Measurements from ENCODE around the gene SLC6A17. TPM values are rescaled to one million over a fixed set of nuclear protein-coding genes. Genes with fewer than 3 reads are reported as not detected.

The SLC6A17 gene
- total RNA-seq, 1 donor from 2014 or later, result 0.58 TPM

DNA sequence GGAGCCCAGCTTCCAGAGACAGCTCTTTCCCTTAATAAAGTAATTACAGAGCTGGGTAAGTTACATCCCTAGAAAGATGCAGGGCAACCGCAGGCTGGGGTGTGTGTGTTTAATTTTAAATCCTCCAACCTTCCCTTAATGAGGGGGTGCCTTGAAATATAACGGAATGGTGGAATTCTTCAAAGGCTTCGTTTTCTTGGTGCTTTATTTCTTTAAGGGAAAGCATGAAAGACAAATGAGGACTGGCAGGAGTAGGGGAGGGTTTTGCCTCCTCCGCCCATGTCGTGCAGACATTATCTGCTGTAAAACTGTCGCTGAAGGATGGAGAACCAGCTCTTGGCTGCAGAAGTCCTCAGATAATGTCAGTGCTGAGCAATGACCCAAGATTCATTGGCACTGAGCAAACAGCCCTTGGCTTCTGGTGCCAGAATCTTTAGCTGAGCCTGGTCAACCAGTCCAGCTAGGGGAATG, 15.5 kb downstream of the SLC6A17 start:
- no peak for DNase-seq (ENCODE audit: extremely low spot score, unreplicated experiment)
- TF ChIP-seq, protein P1, sequence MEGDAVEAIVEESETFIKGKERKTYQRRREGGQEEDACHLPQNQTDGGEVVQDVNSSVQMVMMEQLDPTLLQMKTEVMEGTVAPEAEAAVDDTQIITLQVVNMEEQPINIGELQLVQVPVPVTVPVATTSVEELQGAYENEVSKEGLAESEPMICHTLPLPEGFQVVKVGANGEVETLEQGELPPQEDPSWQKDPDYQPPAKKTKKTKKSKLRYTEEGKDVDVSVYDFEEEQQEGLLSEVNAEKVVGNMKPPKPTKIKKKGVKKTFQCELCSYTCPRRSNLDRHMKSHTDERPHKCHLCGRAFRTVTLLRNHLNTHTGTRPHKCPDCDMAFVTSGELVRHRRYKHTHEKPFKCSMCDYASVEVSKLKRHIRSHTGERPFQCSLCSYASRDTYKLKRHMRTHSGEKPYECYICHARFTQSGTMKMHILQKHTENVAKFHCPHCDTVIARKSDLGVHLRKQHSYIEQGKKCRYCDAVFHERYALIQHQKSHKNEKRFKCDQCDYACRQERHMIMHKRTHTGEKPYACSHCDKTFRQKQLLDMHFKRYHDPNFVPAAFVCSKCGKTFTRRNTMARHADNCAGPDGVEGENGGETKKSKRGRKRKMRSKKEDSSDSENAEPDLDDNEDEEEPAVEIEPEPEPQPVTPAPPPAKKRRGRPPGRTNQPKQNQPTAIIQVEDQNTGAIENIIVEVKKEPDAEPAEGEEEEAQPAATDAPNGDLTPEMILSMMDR (conservative IDR thresholded peaks at IDR 0.05), result no peak
- Mint-ChIP-seq H3K27ac (no peak overlapping the region), H3K9me3 (no peaks in the 10 kb centered on the region), H3K27me3 (peaks cover 48% of the 10 kb centered on the region), H3K4me1 (ENCODE audit: unreplicated experiment) (no peaks in the 10 kb centered on the region), H3K4me3 (no peak overlapping the region), H3K36me3 (no peaks in the 10 kb centered on the region)

DNA sequence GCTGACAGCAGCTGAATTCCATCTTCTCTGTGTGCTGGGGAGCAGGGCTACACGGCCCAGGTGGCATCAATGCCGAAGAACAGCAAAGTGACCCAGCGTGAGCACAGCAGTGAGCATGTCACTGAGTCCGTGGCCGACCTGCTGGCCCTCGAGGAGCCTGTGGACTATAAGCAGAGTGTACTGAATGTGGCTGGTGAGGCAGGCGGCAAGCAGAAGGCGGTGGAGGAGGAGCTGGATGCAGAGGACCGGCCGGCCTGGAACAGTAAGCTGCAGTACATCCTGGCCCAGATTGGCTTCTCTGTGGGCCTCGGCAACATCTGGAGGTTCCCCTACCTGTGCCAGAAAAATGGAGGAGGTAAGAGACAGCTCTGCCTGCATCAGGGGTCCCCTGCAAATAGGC, 16.6 kb downstream of the SLC6A17 start:
- peaks cover 54% of the 10 kb centered on the region for H3K27me3 Mint-ChIP-seq
- no peak for DNase-seq (ENCODE audit: extremely low spot score, unreplicated experiment)
- no peak overlapping the region for H3K4me3 Mint-ChIP-seq
- no peaks in the 10 kb centered on the region for H3K9me3 Mint-ChIP-seq
- H3K4me1 Mint-ChIP-seq (ENCODE audit: unreplicated experiment), result peaks cover 5% of the 10 kb centered on the region
- H3K27ac Mint-ChIP-seq, result no peak overlapping the region
- H3K36me3 Mint-ChIP-seq, result no peaks in the 10 kb centered on the region
- TF ChIP-seq, protein P1 (conservative IDR thresholded peaks at IDR 0.05), result no peak

DNA sequence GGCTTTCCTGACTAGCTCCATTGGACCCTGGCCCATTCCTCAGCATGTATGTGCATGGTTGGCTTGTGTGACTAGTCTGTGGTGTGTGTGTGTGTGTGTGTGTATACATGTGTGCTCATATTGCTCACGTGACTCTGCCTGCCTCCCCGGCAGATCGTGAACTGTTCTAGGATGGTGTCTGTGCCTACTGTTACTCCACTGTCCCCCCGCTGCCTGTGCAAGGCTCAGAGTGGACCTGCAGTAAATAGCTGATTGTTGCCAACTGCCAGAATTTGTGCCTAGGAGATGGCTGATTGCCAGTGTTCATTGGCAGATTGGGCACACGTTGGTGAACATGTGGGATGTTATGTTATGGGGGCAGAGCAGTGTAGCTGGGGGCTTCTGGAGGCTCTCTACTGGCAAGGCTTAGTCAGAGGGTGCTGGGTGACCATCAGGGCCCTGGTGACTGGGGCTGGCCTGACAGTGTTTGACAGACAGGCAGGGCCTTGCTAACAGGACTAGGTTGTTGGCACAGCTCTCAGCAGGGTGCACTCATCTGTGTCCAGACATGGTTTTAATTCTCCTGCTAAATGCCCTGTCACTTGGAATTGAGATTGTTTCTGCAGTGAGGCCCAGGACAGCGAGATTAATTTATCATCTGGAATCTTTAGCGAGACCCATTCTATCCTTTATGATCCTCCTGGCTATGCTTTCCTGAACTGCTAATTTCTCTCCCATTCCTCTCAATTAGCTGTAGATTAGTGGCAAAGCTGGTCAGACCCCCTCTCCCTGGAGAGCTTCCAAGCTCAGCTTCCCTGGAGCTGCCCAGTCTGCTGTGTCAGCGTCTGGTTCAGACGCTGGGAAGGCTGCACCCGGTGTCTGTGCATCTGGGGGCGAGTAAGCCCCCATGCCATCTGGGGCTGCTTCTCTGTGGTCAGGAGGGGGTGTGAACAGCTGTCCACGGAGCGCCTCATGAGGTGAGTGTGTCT, 20.8 kb downstream of the SLC6A17 start:
- Mint-ChIP-seq H3K9me3 (no peaks in the 10 kb centered on the region), H3K27me3 (peaks cover 39% of the 10 kb centered on the region), H3K4me1 (ENCODE audit: unreplicated experiment) (peaks cover 5% of the 10 kb centered on the region), H3K4me3 (no peak overlapping the region), H3K36me3 (no peaks in the 10 kb centered on the region), H3K27ac (no peak overlapping the region)
- no peak for DNase-seq (ENCODE audit: extremely low spot score, unreplicated experiment)
- TF ChIP-seq, protein P1 (conservative IDR thresholded peaks at IDR 0.05), result no peak

DNA sequence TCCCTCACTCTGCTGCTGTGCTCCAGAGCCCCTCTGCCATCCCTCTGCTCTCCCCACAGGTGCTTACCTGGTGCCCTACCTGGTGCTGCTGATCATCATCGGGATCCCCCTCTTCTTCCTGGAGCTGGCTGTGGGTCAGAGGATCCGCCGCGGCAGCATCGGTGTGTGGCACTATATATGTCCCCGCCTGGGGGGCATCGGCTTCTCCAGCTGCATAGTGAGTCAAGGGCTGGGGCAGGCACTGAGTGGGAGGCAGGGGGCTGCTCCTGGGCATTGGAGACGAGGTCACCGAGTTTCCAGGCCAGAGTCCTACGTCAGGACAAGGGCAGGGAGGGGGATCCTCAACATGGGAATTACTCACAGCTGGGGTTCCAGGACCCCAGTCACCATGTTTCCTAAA, 21.7 kb downstream of the SLC6A17 start:
- no peaks in the 10 kb centered on the region for H3K36me3 Mint-ChIP-seq
- peaks cover 5% of the 10 kb centered on the region for H3K4me1 Mint-ChIP-seq (ENCODE audit: unreplicated experiment)
- TF ChIP-seq, protein P1 (conservative IDR thresholded peaks at IDR 0.05), result no peak
- no peaks in the 10 kb centered on the region for H3K9me3 Mint-ChIP-seq
- H3K27me3 Mint-ChIP-seq, result peaks cover 32% of the 10 kb centered on the region
- H3K27ac Mint-ChIP-seq, result no peak overlapping the region
- no peak overlapping the region for H3K4me3 Mint-ChIP-seq
- no peak for DNase-seq (ENCODE audit: extremely low spot score, unreplicated experiment)

DNA sequence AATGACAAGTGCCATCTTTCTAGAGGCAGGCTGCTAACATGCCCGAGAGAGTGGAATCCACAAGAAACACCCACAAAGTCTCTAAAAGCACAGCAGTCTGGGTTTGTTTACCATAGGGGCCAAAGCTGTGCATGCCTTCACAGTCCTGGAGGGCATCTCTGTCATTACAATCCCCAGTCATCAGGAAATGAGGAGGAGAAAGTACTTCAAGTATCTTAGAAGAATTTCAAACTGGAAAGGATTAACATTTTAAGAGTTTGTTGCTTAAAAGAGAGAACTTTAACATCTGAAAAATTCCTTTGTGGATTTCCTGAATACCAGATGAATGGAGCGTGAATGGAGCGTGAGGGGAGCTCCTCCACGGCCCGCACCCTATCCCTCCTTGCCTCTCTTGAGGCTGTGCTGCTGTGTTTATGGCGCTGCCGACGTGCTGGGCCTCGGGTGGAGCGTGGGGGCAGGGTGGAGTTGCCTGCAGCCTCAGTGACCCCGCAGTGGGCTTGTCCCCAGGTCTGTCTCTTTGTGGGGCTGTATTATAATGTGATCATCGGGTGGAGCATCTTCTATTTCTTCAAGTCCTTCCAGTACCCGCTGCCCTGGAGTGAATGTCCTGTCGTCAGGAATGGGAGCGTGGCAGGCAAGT, 23.3 kb downstream of the SLC6A17 start:
- Mint-ChIP-seq H3K36me3 (no peaks in the 10 kb centered on the region), H3K27me3 (peaks cover 25% of the 10 kb centered on the region), H3K27ac (no peak overlapping the region), H3K4me1 (ENCODE audit: unreplicated experiment) (peaks cover 5% of the 10 kb centered on the region), H3K4me3 (no peak overlapping the region), H3K9me3 (no peaks in the 10 kb centered on the region)
- DNase-seq (ENCODE audit: extremely low spot score, unreplicated experiment), result no peak
- TF ChIP-seq, protein P1 (conservative IDR thresholded peaks at IDR 0.05), result no peak
